Measurements from ENCODE around the gene TP53TG3D.
"Not testable (repeated sequence)": the region's sequence is repeated elsewhere in the genome, so short reads cannot be mapped to it uniquely, and the experiment has no call there.

The TP53TG3D gene

DNA sequence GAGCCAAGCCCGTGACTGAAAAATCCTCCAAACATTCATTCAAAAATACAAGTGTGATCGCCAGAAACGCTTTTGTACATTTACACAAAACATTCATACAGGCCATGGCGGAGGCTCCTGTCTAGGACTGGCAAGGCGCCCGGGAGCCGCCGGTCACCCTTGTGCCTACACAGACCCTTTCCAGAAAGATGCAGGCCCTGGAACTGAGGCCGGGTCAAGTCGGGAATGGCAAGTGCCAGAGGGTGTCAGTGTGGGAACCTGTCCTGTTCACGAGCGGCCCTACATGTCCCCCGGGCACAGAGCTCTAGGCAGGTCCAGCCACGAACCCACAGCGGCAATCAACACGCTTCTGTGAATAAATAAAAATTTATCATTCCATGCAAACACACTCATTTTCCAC lies 36.1 kb downstream of the TP53TG3D start:
- H3K36me3 ChIP-seq (ENCODE audit: control insufficient read depth in 2 of 2, insufficient read depth in 2 of 2, low read length in 2 of 2); H3K4me1 ChIP-seq (ENCODE audit: control insufficient read depth in 2 of 2, insufficient read depth in 2 of 2, low read length in 2 of 2); H3K27ac ChIP-seq (ENCODE audit: low read depth in 2 of 2, low read length in 2 of 2): not testable (repeated sequence)

DNA sequence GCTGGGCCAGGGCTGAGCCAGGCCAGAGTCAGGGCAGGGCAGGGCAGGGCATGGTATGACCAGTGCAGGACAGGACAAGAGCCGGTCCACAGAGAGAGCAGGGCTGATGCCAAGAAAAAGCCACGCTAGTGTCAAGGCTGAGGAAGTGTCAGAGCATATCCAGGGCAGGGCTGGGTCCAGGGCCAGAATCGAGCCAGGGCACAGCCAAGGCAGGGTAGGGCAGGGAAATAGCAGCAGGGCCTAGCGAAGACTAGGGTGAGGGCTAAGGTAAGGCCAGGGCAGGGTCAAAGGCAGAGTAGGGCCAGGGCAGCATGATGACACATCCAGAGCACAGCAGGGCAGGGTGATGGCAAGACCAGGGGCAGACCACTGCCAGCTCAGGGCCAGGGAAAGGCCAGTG lies 49.7 kb downstream of the TP53TG3D start:
- not testable (repeated sequence) for H3K36me3 ChIP-seq (ENCODE audit: control insufficient read depth in 2 of 2, insufficient read depth in 2 of 2, low read length in 2 of 2); H3K4me1 ChIP-seq (ENCODE audit: control insufficient read depth in 2 of 2, insufficient read depth in 2 of 2, low read length in 2 of 2); H3K9me3 ChIP-seq (ENCODE audit: control insufficient read depth in 2 of 2, low read length in 2 of 2); H3K4me3 ChIP-seq (ENCODE audit: low read length in 2 of 2); H3K27ac ChIP-seq (ENCODE audit: low read depth in 2 of 2, low read length in 2 of 2); H3K27me3 ChIP-seq (ENCODE audit: control insufficient read depth in 2 of 2, insufficient read depth in 2 of 2, low read length in 2 of 2); H3K9ac ChIP-seq (ENCODE audit: low read depth in 1 of 2, low read length in 2 of 2)

More for the DNA sequence above, 36.1 kb downstream of the TP53TG3D start:
- H3K27me3 ChIP-seq (ENCODE audit: control insufficient read depth in 2 of 2, insufficient read depth in 2 of 2, low read length in 2 of 2); H3K9ac ChIP-seq (ENCODE audit: low read depth in 1 of 2, low read length in 2 of 2); H3K4me3 ChIP-seq (ENCODE audit: low read length in 2 of 2); H3K9me3 ChIP-seq (ENCODE audit: control insufficient read depth in 2 of 2, low read length in 2 of 2): not testable (repeated sequence)

Measured in mucosa of rectum (tissue), 2 donors.